Esophagus muscularis mucosa (tissue), 4 donors: ENCODE measurements around the gene NRN1.

ENCODE experiments used
- EP300 ChIP-seq: sonication (generic); formaldehyde crosslinking; IDR thresholded peaks from one replicate; pipeline ENCODE4 v1.6.1; 2017; ENCODE audit warnings: antibody characterized with exemption
- POLR2A ChIP-seq: fragments of 450-650 bp; IDR thresholded peaks from one replicate; pipeline ENCODE4 v1.6.1; 2017; ENCODE audit warnings: antibody characterized with exemption, moderate library complexity, mild to moderate bottlenecking, low read depth
- POLR2AphosphoS5 ChIP-seq, 2 donors: sonication (generic); formaldehyde crosslinking; IDR thresholded peaks; one replicate each; pipeline ENCODE4 v1.6.1; 2017; ENCODE audit warnings: antibody characterized with exemption in 2 of 2
- TF ChIP-seq, protein P1 (sequence below), 3 experiments: fragments of 200-600 bp in 2 of 3; fragments of 450-650 bp in 1 of 3; sonication (generic) in 2 of 3; IDR thresholded peaks; one replicate each; pipeline ENCODE4 v1.5.1; 2017 to 2019; ENCODE audit warnings: antibody characterized with exemption in 3 of 3, mild to moderate bottlenecking in 2 of 3, moderate library complexity in 1 of 3

DNA sequence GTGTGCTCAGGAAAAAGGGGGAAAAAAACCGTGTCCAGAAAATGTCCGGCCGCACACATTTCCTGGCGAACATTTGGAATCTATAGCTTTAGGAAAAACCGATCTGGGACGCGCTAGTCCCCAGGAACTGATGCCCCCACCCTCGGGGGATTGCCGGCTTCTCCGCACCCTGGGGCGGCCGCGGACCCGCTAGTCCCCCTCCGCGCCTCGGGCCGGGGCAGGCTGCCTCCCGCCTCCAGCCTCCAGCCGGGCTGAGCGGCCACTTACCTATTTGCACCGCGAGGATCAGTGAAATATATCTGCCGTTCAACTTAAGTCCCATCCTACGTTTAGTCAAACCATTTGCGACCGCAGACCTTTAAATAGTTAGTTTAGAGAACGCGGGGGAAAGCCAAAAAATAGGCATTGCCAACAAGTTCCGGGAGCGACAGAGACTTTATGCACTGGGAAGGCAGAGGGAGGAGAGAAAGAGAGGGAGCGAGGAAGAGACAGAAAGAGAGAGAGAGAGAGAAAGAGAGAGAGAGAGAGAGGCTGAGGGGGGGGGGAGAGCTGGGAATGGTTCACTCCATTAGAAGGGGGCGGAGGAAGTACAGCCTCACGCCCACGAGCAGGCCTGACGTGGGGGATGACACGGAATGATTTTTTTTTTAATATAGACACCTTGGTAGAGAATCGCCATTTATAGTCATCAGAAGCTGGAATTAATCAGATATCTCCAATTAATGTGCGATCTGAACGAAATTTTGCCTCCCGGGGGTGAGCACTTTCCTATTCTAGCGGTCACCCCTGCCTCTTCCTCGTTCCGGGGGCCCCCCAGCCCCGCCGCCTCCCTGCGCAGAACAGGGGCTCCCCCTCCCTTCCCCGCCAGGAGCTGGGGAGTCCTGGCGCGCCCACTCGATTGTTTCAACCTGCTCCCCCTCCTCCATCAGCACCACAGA lies at the start of gene NRN1:
- TF ChIP-seq POLR2A: no peak
- TF ChIP-seq, protein P1, sequence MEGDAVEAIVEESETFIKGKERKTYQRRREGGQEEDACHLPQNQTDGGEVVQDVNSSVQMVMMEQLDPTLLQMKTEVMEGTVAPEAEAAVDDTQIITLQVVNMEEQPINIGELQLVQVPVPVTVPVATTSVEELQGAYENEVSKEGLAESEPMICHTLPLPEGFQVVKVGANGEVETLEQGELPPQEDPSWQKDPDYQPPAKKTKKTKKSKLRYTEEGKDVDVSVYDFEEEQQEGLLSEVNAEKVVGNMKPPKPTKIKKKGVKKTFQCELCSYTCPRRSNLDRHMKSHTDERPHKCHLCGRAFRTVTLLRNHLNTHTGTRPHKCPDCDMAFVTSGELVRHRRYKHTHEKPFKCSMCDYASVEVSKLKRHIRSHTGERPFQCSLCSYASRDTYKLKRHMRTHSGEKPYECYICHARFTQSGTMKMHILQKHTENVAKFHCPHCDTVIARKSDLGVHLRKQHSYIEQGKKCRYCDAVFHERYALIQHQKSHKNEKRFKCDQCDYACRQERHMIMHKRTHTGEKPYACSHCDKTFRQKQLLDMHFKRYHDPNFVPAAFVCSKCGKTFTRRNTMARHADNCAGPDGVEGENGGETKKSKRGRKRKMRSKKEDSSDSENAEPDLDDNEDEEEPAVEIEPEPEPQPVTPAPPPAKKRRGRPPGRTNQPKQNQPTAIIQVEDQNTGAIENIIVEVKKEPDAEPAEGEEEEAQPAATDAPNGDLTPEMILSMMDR (IDR thresholded peaks at IDR 0.05): no peak
- no peak for TF ChIP-seq POLR2AphosphoS5 (IDR thresholded peaks at IDR 0.05)
- TF ChIP-seq EP300: no peak
